Hematopoietic multipotent progenitor cell (in vitro differentiated cells): ENCODE results near the gene ASXL2. TPM values are rescaled to one million over a fixed set of nuclear protein-coding genes. Genes with fewer than 3 reads are reported as not detected.
"Not testable (repeated sequence)": the region's sequence is repeated elsewhere in the genome, so short reads cannot be mapped to it uniquely, and the experiment has no call there.

ENCODE experiments used
- DNase-seq, 3 donors: peaks; one replicate each; pipeline ENCODE4 v3.0.0-alpha.2; 2011 to 2015; ENCODE audit warnings: low read depth in 2 of 3, low spot score in 2 of 3
- total RNA-seq: library from RNA; depleted of rRNA; stranded (reverse); fragments of >200 nt; gene quantifications from one replicate; pipeline ENCODE4 v1.2.3, GENCODE V29; 2012

ASXL2 gene
- total RNA-seq, result 8.1 TPM

- peak; percentile 97 to 98 (median 97) for DNase-seq
Observed at GRCh38 chr2:25878361-25879132, at the start of gene ASXL2. Gene ASXL2, minus strand, starts transcription at chr2:25878487. Its CDS starts 265 bp downstream, at chr2:25878222.

GRCh38 chr2:25926984-25927756 lies 48.9 kb upstream of the ASXL2 start:
- DNase-seq, result no peak

- no peak for DNase-seq
Observed at GRCh38 chr2:25922501-25922900, 44.2 kb upstream of the ASXL2 start.

DNA sequence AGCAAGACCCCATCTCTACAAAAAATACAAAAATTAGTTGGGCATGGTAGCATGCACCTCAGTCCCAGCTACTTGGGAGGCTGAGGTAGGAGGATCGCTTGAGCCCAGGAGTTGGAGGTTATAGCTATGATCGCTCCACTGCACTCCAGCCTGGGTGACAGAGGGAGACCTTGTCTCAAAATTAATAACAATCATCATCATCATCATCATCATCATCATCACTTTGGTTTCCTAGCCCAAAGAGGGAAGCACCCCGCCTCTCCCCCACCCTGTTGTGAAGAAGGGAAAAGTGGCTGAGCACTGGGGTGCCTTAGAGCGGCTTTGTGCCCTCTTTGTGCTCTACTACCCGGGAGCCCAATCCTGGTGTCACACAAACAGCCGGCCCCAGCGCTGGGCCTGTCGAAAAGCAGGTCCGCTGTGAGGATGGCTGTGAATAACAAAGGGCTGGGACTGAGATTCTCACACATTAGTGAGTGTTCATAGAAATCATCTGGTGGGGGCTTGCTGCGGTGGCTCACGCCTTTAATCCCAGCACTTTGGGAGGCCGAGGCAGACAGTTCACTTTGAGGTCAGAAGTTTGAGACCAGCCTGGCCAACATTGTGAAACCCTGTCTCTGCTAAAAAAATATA lies 42.6 kb upstream of the ASXL2 start:
- DNase-seq, result no peak

GRCh38 chr2:25920336-25920735 lies 42.0 kb upstream of the ASXL2 start:
- DNase-seq, result no peak

GRCh38 chr2:25917832-25918231 lies 39.5 kb upstream of the ASXL2 start:
- no peak for DNase-seq

GRCh38 chr2:25917411-25917810 lies 39.1 kb upstream of the ASXL2 start:
- not testable (repeated sequence) for DNase-seq

- DNase-seq, result peak in 2 of 3 donors; percentile 83 to 94
Observed at GRCh38 chr2:25915944-25916772, 37.9 kb upstream of the ASXL2 start.

- not testable (repeated sequence) for DNase-seq
Observed at GRCh38 chr2:25915411-25915810, 37.1 kb upstream of the ASXL2 start.

- not testable (repeated sequence) for DNase-seq
Observed at GRCh38 chr2:25913696-25913973, 35.3 kb upstream of the ASXL2 start.

- DNase-seq, result no peak
Observed at GRCh38 chr2:25912851-25913695, 34.8 kb upstream of the ASXL2 start.

DNA sequence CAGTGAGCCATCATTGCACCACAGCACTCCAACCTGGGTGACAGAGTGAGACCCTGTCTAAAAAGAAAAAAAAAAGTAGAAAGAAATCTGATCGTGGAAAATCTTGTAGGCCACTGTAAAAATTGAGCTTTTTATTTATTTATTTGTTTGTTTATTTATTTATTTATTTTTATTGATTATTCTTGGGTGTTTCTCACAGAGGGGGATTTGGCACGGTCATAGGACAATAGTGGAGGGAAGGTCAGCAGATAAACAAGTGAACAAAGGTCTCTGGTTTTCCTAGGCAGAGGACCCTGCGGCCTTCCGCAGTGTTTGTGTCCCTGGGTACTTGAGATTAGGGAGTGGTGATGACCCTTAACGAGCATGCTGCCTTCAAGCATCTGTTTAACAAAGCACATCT lies 31.3 kb upstream of the ASXL2 start:
- DNase-seq, result not testable (repeated sequence)

- no peak for DNase-seq
Observed at GRCh38 chr2:25905126-25905525, 26.8 kb upstream of the ASXL2 start.

- DNase-seq, result no peak
Observed at GRCh38 chr2:25903216-25903776, 25.0 kb upstream of the ASXL2 start.

DNA sequence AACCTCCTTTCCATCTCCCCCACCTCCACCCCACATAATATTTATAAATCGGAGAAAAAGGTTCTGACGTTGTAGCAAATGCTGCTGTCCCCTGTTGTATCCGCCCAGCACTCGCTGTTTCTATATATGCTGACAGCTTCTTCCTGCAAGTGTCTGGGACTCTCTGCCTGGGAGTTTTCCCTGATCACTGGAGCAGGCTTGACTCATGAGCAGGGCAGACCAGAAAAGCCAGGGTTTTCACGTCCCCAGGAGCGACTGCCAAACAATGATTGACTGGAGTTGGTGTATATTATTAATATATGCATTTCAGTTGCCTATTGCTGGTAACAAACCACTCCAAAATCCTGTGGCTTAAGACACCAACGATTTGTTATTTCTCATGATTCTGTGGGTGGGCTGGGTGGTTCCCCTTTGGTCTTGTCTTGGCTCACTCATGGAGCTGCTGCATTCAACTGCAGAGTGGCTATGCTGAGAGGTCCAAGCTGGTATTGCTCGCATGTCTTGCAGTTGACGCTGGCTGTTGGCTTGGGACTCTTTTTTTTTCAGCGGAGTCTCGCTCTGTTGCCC lies 21.2 kb upstream of the ASXL2 start:
- no peak for DNase-seq

DNA sequence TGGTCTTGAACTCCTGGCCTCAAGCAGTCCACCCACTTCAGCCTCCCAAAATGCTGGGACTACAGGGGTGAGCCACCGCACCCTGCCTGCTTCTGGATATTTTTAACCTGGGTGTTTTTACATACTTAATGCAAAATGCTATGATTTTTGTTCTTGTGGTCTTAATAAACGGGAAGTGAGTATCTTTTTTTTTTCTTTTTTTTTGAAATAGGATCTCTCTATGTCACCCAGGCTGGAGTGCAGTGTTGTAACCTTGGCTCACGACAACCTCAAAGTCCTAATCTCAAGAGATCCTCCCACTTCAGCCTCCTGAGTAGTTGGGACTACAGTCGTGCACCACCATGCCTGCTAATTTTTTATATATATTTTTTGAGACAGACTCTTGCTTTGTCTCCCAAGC lies 19.2 kb upstream of the ASXL2 start:
- DNase-seq, result peak in 1 of 3 donors; percentile 50

- DNase-seq, result not testable (repeated sequence)
Observed at GRCh38 chr2:25896308-25896707, 18.0 kb upstream of the ASXL2 start.

DNA sequence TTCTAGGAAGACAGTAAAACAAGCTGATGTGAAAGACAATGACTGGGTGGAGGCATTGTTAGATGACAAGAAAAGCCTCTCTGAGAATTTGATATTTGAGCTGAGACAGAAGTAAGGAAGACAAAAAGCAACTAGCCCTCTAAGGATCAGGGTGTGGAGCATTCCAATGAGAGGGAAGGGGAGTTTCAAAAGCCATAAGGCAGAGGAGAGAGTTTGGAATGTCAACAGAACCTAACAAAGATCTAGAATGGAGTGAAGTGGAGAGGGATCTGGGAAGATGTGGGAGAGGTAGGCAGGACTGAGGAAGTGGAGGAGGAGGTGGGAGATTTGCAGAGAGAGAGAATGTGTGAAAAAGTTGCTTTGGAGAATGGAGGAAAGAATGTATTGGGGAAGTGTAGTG lies 17.3 kb upstream of the ASXL2 start:
- no peak for DNase-seq

GRCh38 chr2:25895018-25895417 lies 16.7 kb upstream of the ASXL2 start:
- no peak for DNase-seq
